GM13976 (cell line): ENCODE data around the gene SLC39A13.

Experiments
- DNase-seq: peaks from one replicate; pipeline ENCODE4 v3.0.0; 2012; ENCODE audit warnings: low spot score
- CTCF ChIP-seq: IDR thresholded peaks from 2 replicates; pipeline ENCODE4 v1.5.1; 2012; ENCODE audit warnings: borderline replicate concordance, mild to moderate bottlenecking; ENCODE audit not compliant: insufficient read depth; ENCODE audit errors: extremely low read depth, missing control alignments, control extremely low read depth
- in situ Hi-C: fragments of 300-500 bp; cut with MboI; formaldehyde crosslinking; loops from one replicate; pipeline ENCODE4 v1.12.0; 2022; ENCODE audit warnings: low sequenced_read_pairs, mixed read lengths, inconsistent platforms; ENCODE audit not compliant: unreplicated experiment

Gene SLC39A13

GRCh38 chr11:47441421-47441820 lies 33.0 kb downstream of the SLC39A13 start:
- TF ChIP-seq CTCF = no peak
- DNase-seq = no peak
- in situ Hi-C loops = no loop called here

GRCh38 chr11:47442514-47442913 lies 34.1 kb downstream of the SLC39A13 start:
- no peak for DNase-seq
- TF ChIP-seq CTCF = no peak
- in situ Hi-C loops = no loop called here

GRCh38 chr11:47443028-47443700 lies 34.8 kb downstream of the SLC39A13 start:
- in situ Hi-C loops = no loop called here
- TF ChIP-seq CTCF = no peak
- no peak for DNase-seq

- in situ Hi-C loops = no loop called here
- DNase-seq = no peak
Measured at GRCh38 chr11:47443817-47444216, 35.4 kb downstream of the SLC39A13 start.

GRCh38 chr11:47445840-47446239 lies 37.5 kb downstream of the SLC39A13 start:
- in situ Hi-C loops = no loop called here
- no peak for DNase-seq
- no peak for TF ChIP-seq CTCF

More at GRCh38 chr11:47443817-47444216, 35.4 kb downstream of the SLC39A13 start:
- TF ChIP-seq CTCF = no peak

- in situ Hi-C loops = no loop called here
- no peak for TF ChIP-seq CTCF
Measured at GRCh38 chr11:47446833-47447232, 38.4 kb downstream of the SLC39A13 start.

More at GRCh38 chr11:47446833-47447232, 38.4 kb downstream of the SLC39A13 start:
- DNase-seq = no peak
